Uterus (tissue), 2 donors: ENCODE measurements around the gene MRPL16.

ENCODE experiments used
- POLR2A ChIP-seq, 2 donors: fragments of 450-650 bp; IDR thresholded peaks; one replicate each; pipeline ENCODE4 v1.6.1; 2016; ENCODE audit warnings: antibody characterized with exemption in 2 of 2, mild to moderate bottlenecking in 1 of 2, moderate library complexity in 1 of 2
- TF ChIP-seq, protein P1 (sequence below), 4 experiments: fragments of 200-600 bp in 2 of 4; fragments of 450-650 bp in 2 of 4; sonication (generic) in 2 of 4; IDR thresholded peaks; one replicate each; pipeline ENCODE4 v1.5.1; 2016 to 2019; ENCODE audit warnings: antibody characterized with exemption in 4 of 4, mild to moderate bottlenecking in 2 of 4, moderate library complexity in 1 of 4

GRCh38 chr11:59779487-59779886 lies 31.1 kb downstream of the MRPL16 start:
- TF ChIP-seq, protein P1, sequence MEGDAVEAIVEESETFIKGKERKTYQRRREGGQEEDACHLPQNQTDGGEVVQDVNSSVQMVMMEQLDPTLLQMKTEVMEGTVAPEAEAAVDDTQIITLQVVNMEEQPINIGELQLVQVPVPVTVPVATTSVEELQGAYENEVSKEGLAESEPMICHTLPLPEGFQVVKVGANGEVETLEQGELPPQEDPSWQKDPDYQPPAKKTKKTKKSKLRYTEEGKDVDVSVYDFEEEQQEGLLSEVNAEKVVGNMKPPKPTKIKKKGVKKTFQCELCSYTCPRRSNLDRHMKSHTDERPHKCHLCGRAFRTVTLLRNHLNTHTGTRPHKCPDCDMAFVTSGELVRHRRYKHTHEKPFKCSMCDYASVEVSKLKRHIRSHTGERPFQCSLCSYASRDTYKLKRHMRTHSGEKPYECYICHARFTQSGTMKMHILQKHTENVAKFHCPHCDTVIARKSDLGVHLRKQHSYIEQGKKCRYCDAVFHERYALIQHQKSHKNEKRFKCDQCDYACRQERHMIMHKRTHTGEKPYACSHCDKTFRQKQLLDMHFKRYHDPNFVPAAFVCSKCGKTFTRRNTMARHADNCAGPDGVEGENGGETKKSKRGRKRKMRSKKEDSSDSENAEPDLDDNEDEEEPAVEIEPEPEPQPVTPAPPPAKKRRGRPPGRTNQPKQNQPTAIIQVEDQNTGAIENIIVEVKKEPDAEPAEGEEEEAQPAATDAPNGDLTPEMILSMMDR (IDR thresholded peaks at IDR 0.05) = no peak
- no peak for TF ChIP-seq POLR2A (IDR thresholded peaks at IDR 0.05)
